SU-DHL-6 (cell line): ENCODE measurements around the gene GNAQ.

Experiments
- H2AFZ ChIP-seq: fragments of 200-600 bp; sonication (generic); 2 replicates; pipeline ENCODE4 v1.6.1; 2014; ENCODE audit warnings: low read depth, mild to moderate bottlenecking, moderate library complexity, mixed read lengths, antibody characterized with exemption, low read length; ENCODE audit not compliant: severe bottlenecking
- H3F3A ChIP-seq: fragments of 200-600 bp; shearing (Covaris generic); 2 replicates; pipeline ENCODE4 v1.6.0; 2016; ENCODE audit warnings: antibody characterized with exemption, mild to moderate bottlenecking; ENCODE audit not compliant: insufficient read depth
- H3K27ac ChIP-seq: fragments of 200-600 bp; sonication (generic); 2 replicates; pipeline ENCODE4 v1.5.1; 2016; ENCODE audit warnings: low read depth, mild to moderate bottlenecking, low read length, moderate library complexity, mixed read lengths
- H3K27me3 ChIP-seq: fragments of 200-600 bp; sonication (generic), shearing (Covaris generic); 2 replicates; pipeline ENCODE4 v1.6.0; 2014; ENCODE audit warnings: mild to moderate bottlenecking, low read length
- H3K36me3 ChIP-seq: fragments of 200-600 bp; sonication (generic); 2 replicates; pipeline ENCODE4 v1.6.1; 2014; ENCODE audit warnings: mild to moderate bottlenecking, low read length, mixed read lengths
- H3K4me2 ChIP-seq: fragments of 300-600, 200-600 bp; shearing (Covaris generic), sonication (generic); 2 replicates; pipeline ENCODE4 v1.6.0; 2014; ENCODE audit warnings: low read length, low read depth, mild to moderate bottlenecking; ENCODE audit not compliant: poor library complexity, severe bottlenecking
- H3K4me3 ChIP-seq: fragments of 200-600 bp; sonication (generic); 2 replicates; pipeline ENCODE4 v1.5.1; 2014; ENCODE audit warnings: antibody characterized with exemption, low read length, mild to moderate bottlenecking, mixed read lengths; ENCODE audit not compliant: insufficient read depth, poor library complexity, severe bottlenecking
- H3K79me2 ChIP-seq: fragments of 200-600 bp; sonication (generic); 2 replicates; pipeline ENCODE4 v1.6.1; 2014; ENCODE audit warnings: mild to moderate bottlenecking, low read length, moderate library complexity; ENCODE audit not compliant: insufficient read depth
- H3K9ac ChIP-seq: fragments of 200-600 bp; sonication (generic); 2 replicates; pipeline ENCODE4 v1.7.0; 2014; ENCODE audit warnings: mild to moderate bottlenecking, low read length
- H3K9me2 ChIP-seq: fragments of 200-600 bp; sonication (generic); replicated peaks from 2 replicates; pipeline ENCODE4 v1.6.1; 2014; ENCODE audit warnings: low read length; ENCODE audit not compliant: insufficient read depth
- H3K9me3 ChIP-seq: fragments of 200-600 bp; sonication (generic); 2 replicates; pipeline ENCODE4 v1.6.1; 2014; ENCODE audit warnings: low read length, mixed read lengths; ENCODE audit not compliant: insufficient read depth
- H4K20me1 ChIP-seq: fragments of 200-600 bp; sonication (generic); 2 replicates; pipeline ENCODE4 v1.6.1; 2014; ENCODE audit warnings: low read depth, mild to moderate bottlenecking, antibody characterized with exemption, low read length, moderate library complexity, mixed read lengths
- CTCF ChIP-seq: fragments of 200-600 bp; sonication (generic); IDR thresholded peaks from one replicate; pipeline ENCODE4 v1.5.1; 2017; ENCODE audit warnings: antibody characterized with exemption, mild to moderate bottlenecking, low read length, moderate library complexity; ENCODE audit not compliant: insufficient read depth, poor library complexity, severe bottlenecking
- EZH2phosphoT487 ChIP-seq: fragments of 200-600 bp; sonication (generic), shearing (Covaris generic); conservative IDR thresholded peaks from 2 replicates; pipeline ENCODE4 v1.6.1; 2018; ENCODE audit warnings: mild to moderate bottlenecking, antibody characterized with exemption, low read length, moderate library complexity, mixed read lengths

Gene GNAQ

GRCh38 chr9:77991191-77991590 lies 40.4 kb downstream of the GNAQ start:
- no peak overlapping the region for H3K27ac ChIP-seq
- H4K20me1 ChIP-seq, result no peaks in the 10 kb centered on the region
- no peaks in the 10 kb centered on the region for H3K79me2 ChIP-seq
- no peak for TF ChIP-seq CTCF
- no peak for TF ChIP-seq EZH2phosphoT487
- no peaks in the 10 kb centered on the region for H3F3A ChIP-seq
- H3K36me3 ChIP-seq, result no peaks in the 10 kb centered on the region
- H3K4me2 ChIP-seq, result no peak overlapping the region
- no peak overlapping the region for H3K4me3 ChIP-seq
- H3K9me2 ChIP-seq, result no peaks in the 10 kb centered on the region
- no peaks in the 10 kb centered on the region for H3K27me3 ChIP-seq
- no peak overlapping the region for H2AFZ ChIP-seq
- no peak overlapping the region for H3K9ac ChIP-seq
- no peaks in the 10 kb centered on the region for H3K9me3 ChIP-seq

GRCh38 chr9:77989909-77990308 lies 41.7 kb downstream of the GNAQ start:
- Histone ChIP-seq H3K9ac (no peak overlapping the region), H4K20me1 (no peaks in the 10 kb centered on the region), H3K36me3 (no peaks in the 10 kb centered on the region), H3K79me2 (no peaks in the 10 kb centered on the region), H3K4me2 (no peak overlapping the region), H3K9me2 (no peaks in the 10 kb centered on the region), H3K27me3 (no peaks in the 10 kb centered on the region), H3K9me3 (no peaks in the 10 kb centered on the region), H3F3A (no peaks in the 10 kb centered on the region), H3K4me3 (no peak overlapping the region), H3K27ac (no peak overlapping the region), H2AFZ (no peak overlapping the region)
- no peak for TF ChIP-seq CTCF
- TF ChIP-seq EZH2phosphoT487, result no peak

- H3K27me3 ChIP-seq, result no peaks in the 10 kb centered on the region
- no peaks in the 10 kb centered on the region for H3K79me2 ChIP-seq
- no peaks in the 10 kb centered on the region for H3F3A ChIP-seq
- H3K4me2 ChIP-seq, result no peak overlapping the region
- H4K20me1 ChIP-seq, result no peaks in the 10 kb centered on the region
- TF ChIP-seq CTCF (no peak), EZH2phosphoT487 (no peak)
- no peaks in the 10 kb centered on the region for H3K9me2 ChIP-seq
- H3K4me3 ChIP-seq, result no peak overlapping the region
- H3K36me3 ChIP-seq, result no peaks in the 10 kb centered on the region
- H3K9ac ChIP-seq, result no peak overlapping the region
- H3K9me3 ChIP-seq, result no peaks in the 10 kb centered on the region
- no peak overlapping the region for H2AFZ ChIP-seq
- H3K27ac ChIP-seq, result no peak overlapping the region
These were observed 42.2 kb downstream of the GNAQ start for GRCh38 chr9:77989458-77989857.
